Measurements from ENCODE around the gene LHX8.

DNA sequence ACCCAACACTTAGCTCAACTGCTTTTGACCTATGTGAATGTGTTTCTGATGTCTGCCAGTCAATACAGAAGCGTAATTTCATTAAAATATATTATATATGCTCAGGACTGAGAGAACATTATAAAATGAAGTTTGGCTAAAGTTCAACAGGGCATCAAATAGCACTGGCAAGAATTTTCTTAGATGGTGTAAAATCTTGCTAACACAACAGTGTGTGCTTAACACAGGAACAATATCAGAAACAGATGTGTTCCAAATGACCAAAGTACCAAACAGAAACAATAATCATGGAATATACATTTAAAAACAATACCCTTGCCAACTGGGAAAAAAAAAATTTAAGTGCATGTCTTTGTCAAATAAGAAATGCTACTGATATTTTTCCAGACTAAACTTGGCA, 10.4 kb upstream of the LHX8 start:
- TF ChIP-seq EZH2phosphoT487 (IDR thresholded peaks at IDR 0.05; ENCODE audit: insufficient read depth, low read depth) (no peak), EZH2 (IDR thresholded peaks at IDR 0.05; ENCODE audit: insufficient read depth, poor library complexity, severe bottlenecking) (no peak)

Data from GM23248 (cell line).